Daoy (cell line): Measurements from ENCODE around the gene NEIL1. TPM values are rescaled to one million over a fixed set of nuclear protein-coding genes. Genes with fewer than 3 reads are reported as not detected.
"Not testable (repeated sequence)": the region's sequence is repeated elsewhere in the genome, so short reads cannot be mapped to it uniquely, and the experiment has no call there.

Experiments used
- DNase-seq: peaks from one replicate; pipeline ENCODE4 v3.0.0-alpha.2; 2015; ENCODE audit warnings: low read depth
- total RNA-seq: library from RNA; depleted of rRNA; stranded (reverse); fragments of >200 nt; shearing (Covaris generic); gene quantifications from 2 replicates; pipeline ENCODE4 v1.2.3, GENCODE V29; 2014

Gene NEIL1
- total RNA-seq, 1 experiment from 2014 or later = not detected

DNA sequence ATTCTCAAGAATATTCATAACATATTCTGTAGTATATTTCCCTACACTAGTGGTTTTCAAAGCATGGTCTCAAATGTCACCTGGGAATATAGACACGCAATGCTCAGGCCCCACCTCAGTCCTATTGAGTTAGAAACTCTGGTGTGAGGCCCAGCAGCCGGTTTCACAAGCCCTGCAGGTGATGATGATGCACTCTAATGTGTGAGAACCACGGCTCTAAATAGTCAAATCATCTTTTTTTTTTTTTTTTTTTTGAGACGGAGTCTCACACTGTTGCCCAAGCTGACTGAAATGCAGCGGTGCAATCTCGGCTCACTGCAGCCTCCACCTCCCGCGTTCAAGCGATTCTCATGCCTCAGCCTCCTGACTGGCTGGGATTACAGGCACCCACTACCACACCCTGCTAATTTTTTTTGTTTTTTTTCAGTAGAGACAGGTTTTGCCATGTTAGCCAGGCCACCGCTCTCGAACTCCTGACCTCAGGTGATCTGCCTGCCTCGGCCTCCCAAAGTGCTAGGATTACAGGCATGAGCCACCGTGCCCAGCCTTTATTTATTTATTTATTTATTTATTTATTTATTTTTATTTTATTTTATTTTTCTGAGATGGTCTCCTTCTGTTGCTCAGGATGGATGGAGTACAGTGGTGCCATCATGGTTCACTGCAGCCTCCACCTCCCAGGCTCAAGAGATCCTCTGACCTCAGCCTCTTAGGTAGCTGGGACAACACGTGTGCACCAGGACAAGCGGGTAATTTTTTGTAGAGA, 13.0 kb upstream of the NEIL1 start:
- not testable (repeated sequence) for DNase-seq

DNA sequence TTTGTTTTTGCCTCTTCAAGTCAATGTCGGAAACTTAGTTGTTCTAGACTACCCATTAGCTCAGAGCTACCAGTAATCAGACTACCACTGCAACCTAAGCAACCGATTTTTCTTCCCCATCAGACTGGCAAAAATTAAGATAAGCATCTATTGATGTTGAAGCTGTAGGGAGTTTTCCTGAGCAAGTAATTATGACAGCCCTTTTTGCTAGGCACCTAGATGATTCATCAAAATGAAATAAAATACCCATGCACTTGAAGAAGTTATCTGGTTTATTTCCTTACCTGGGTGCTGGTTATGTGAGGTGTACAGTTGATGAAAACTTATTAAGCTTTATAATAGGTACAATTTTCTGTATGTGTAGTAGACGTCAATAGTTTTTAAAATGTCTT, 11.5 kb upstream of the NEIL1 start:
- DNase-seq = no peak

DNA sequence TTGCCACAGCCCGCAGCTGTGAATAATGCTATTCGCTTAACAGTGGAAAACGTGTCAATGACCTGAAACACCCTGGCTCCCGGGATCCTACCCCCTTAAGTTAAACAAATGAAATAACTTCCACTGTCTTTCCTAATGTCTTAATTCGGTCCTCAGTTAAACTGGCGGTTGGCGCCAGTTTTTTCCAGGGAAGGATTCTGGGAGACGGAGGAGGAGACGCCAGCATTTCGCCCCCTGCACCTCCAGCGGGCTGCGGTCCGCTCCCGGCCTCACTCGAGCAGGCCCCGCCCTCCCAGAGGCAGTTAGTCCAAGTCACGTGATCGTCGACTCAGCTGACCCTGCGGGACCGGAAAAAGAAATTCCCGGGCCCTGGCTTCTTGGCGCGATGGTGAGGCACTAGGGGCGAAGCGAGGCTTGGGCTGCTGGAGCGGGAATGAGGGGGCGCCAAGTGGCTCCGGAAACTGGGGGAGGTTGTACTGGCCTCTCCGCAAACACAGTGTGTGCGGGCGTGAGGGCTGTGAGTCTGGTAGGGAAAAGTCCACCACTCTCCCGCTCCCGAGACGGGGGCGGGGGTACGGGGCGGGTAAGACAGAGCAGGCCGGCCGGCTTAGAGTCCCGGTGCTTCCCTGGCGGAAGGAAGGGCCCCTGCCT, 11.0 kb upstream of the NEIL1 start, which contains the start of gene COMMD4:
COMMD4 (plus strand) TSS at position 359 of the 651 bp plus-strand sequence; CDS start at position 386, 27 bp downstream.
- DNase-seq = peak; percentile 97

DNA sequence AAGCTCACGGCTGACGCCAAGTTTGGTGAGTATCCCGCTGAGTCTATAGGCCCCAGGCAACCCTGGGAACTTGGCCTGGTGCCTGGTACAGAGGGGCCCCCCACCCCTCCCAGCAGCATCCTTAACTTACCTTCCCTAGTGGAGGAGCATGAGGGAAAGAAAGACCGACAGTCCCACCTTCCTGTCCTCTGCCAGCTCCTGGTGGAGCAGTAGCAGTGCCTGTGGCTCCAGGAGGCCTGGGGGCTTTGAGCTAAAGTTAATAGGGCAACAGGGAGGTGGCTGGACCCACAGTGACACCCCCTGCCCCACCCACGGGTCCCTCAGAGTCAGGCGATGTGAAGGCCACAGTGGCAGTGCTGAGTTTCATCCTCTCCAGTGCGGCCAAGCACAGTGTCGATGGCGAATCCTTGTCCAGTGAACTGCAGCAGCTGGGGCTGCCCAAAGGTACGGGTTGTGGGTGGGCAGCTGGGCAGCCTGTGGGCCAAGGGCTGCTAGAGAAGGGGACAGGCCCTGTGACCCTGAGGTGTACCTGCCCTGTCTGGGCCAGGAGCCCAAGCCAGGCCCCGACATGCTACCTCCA, 8.1 kb upstream of the NEIL1 start:
- DNase-seq = no peak

DNA sequence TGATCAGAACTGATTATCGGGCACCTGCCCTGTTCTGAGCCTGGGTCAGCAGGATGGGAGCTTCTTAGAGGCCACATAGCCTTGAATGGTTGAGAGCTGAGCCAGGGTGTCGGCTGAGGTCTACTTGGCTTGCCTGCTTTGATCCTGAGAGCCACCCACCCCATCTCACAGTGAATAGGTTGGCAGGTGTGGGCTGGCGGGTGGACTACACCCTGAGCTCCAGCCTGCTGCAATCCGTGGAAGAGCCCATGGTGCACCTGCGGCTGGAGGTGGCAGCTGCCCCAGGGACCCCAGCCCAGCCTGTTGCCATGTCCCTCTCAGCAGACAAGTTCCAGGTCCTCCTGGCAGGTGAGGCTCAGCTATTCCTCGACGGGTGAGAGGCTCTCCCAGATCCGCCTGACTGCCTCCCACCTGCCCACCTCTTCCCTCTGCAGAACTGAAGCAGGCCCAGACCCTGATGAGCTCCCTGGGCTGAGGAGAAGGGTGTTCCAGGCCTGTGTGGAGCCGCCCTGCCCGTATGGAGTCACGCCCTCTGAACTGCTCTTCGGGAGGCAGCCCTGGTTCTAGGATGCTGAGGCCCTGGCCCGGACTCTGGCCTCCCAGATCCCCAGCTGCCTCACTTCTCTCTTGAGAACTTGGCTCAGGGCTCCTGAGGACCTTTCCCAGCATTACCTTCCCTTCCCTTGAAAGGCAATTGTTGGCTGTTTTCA, 7.2 kb upstream of the NEIL1 start:
- DNase-seq = no peak

DNA sequence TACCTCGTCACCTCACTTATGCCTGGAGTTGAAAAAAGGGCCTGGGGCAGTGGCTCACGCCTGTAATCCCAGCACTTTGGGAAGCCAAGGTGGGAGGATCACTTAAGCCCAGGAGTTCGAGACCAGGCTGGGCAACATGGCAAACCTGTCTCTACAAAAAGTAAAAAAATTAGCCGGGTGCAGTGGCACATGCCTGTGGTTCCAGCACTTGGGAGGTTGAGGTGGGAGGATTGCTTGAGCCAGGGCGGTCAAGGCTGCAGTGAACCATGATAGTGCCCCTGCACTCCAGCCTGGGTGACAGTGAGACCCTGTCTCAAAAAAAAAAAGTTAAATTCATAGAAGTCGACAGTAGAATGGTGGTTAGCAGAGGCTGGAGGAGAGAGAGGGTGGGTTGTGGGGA, 4.6 kb upstream of the NEIL1 start:
- DNase-seq = no peak

DNA sequence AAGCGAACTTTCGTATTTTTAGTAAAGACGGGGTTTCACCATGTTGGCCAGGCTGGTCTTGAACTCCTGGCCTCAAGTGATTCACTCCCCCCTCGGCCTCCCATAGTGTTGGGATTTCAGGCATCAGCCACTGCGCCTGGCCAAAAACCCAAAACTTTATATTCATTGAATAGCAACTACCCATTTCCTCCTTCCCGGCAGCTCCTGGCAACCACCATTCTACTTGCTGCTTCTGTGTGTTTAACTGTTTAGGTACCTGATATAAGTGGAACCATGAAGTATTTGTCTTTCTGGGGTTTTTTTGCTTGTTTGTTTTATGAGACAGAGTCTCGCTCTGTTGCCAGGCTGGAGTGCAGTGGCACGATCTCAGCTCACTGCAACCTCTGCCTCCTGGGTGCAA, 2.9 kb upstream of the NEIL1 start:
- not testable (repeated sequence) for DNase-seq

DNA sequence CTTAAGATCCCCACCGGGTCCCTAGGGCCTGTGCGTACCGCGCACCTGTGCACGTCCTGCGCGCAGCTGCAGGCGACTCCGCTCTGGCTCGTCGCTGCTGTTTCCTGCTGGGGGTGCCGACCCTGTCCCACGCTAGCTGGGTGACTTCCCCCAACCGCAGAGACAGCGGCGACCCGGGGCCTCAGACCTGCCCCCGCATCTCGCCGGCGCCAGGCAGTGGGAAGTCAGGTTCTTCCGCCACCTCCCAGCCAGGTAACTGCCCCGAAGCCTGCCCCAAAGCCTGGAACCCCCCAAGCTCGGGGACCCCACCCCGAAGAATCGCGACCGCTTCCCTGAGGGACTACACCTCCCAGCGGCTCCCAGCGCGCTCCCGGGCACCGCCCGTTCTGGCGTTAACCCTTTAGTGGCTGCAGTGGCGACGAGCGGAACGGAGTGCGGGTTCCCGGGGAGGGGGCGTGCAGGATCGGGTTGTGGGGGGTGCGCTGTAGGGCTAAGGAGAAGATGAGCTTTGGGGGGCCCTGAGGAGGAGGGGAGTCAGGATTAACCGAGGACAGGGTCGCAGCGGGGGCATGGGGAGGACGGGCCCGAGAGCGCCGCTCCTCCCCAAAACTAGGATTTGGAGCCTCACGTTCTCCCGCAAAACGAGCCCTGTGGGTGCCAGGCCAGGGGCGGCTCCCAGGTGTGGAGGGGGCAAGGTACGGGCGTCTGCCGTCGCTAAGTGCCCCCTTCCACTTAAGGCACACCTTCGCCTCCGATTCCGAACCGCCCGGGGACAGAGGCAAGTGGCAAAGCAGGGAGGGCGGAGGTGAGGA, 589 bp downstream of the NEIL1 start:
- peak; percentile 33 for DNase-seq

DNA sequence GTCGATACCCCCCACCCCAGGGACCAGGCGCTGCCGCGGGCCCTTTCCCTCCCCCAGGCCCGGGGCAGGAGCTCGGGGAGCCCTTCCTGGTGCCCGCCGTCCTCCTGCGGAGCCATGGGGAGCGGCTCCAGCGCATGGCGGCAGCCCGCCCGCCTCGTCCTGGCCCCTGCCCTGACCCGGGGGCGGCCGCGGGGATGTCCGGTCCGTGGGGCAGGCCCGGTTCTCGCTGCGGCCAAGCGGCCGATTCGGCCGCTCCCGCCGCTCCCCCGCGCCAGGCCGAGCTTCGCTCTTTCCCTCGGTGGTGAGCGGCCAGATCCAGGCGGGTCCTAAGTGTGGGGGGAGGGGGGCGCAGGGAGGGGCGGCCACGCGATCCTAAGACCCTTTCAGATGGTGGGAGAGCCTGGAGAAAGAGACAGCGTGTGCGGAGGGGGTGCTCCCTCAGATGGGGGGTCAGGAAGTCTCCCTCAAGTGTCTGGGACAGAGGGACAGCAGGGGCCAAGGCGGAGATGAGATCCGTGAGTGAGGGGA, 1.3 kb downstream of the NEIL1 start:
- DNase-seq = peak; percentile 27

DNA sequence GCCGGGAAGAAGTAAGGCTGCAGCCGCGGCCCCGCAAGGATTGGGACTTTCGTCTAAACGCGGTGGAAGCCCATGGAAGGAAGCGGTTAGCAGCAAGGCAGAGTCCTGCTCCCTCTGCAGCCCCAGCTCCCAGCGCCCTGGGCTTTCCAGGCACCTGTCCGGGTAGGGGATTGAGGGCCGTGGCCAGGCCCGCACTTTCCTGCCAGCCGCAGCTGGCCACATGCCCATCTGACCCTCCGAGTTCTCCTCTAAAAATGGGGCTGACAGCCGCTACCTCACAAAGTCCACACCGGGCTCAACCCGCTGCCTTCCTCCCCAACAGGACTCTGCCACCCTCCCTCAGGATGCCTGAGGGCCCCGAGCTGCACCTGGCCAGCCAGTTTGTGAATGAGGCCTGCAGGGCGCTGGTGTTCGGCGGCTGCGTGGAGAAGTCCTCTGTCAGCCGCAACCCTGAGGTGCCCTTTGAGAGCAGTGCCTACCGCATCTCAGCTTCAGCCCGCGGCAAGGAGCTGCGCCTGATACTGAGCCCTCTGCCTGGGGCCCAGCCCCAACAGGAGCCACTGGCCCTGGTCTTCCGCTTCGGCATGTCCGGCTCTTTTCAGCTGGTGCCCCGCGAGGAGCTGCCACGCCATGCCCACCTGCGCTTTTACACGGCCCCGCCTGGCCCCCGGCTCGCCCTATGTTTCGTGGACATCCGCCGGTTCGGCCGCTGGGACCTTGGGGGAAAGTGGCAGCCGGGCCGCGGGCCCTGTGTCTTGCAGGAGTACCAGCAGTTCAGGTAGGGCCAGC, 1.9 kb downstream of the NEIL1 start:
- peak; percentile 28 for DNase-seq

DNA sequence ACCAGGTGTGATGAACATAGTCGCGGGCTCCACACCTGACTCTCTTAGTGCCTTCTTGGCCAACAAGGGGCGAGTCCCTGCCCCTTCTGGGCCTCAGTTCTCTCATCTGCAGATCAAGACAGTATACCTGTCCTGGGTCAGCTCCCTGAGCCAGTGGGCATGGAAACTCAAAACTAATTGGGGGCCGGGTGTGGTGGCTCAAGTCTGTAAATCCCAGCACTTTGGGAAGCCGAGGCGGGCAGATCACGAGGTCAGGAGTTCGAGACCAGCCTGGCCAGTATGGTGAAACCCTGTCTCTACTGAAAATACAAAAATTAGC, 2.5 kb downstream of the NEIL1 start:
- DNase-seq = not testable (repeated sequence)

DNA sequence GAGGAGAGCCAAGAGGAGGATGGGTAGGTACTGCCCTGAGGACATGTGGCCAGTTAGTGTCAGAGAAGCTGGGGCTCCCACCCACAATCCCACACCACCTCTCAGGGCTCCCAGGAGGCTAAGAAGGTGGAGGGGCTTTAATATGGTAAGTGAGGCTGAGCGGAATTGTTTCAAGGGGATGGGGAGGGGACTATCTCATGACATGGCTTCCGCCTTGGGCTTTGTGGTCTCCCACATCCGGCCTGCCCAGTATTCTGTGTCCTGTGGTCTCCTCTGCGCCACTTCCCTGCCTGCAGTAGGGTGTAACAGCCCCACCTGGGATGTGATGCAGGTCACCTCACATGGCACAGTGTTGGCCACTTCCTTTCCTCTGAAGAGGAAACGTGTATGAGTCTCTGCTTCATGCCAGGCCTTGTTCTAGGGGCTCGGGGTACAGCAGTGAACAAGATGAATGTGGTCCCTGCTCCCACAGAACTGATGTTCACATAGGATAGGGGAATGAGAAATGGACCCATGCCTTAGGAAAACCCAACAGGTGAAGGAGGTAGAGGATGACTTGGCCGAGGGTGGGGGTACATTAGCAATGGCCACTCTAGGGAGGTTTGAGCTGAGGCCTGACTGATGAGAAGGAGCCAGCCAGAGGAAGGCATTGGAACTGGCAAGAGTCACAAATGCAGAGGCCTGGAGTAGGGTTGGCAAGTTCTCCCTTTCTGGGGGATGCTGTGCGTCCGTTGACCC, 3.2 kb downstream of the NEIL1 start:
- peak; percentile 74 for DNase-seq

DNA sequence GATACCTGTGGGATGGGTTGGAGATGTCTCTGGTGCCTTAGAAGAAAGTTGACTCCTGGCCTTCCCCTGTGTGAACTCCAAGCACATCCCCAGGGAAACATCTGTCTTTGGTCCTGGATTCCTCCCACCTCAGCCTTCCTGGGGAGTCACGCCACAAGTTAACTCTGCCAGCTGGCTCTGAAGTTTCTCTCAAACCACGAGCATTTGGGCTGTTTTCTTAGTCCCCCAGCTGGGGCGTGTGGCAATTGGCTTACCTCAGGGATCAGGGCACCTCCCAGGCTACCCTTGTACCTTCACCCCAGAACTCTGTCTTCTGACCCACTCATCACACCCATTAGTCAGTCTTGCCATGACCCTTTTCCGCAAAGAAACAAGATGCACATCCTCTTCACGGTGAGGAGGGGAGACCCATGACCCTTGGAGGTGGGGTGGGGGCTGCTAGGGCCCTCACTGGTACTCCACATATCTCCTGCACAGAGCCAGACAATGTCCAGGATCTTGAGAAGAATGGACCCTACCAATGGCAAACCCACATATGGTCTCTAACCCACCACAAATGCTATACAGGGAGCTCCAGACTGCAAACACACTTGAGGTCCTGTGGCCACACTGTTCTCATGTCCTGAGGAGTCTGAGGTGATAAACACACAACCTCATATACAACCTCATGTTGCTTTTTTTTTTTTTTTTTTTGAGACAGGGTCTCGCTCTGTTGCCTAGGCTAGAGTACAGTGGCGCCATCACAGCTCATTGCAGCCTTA, 3.9 kb downstream of the NEIL1 start:
- DNase-seq = peak; percentile 22

DNA sequence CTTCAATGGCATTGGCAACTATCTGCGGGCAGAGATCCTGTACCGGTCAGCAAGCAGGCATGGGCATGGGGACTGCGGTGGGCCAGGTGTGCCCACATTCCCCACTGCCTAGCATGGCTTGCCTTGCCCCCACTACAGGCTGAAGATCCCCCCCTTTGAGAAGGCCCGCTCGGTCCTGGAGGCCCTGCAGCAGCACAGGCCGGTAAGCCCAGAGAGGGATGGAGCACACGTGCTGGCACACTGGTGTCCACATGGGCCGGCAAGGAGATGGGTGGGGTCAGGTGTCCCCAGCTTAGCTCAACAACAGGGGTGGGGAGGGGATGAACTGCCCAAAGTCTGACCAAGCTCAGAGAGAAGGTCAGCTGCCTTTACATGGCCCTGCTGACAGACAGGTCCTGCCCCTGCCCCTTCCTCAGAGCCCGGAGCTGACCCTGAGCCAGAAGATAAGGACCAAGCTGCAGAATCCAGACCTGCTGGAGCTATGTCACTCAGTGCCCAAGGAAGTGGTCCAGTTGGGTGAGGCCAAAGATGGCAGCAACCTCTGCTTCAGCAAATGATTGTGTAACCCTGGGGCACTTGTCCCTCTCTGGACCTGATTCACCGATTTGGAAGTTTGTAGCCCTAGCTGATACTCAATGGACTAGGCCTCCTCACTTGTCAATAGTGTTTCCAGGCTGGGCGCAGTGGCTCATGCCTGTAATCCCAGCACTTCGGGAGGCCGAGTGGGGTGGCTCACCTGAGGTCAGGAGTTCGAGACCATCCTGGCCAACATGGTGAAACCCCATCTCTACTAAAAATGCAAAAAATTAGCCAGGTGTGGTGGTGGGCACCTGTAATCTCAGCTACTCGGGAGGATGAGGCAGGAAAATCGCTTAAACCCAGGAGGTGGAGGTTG, 5.6 kb downstream of the NEIL1 start:
- DNase-seq = no peak

DNA sequence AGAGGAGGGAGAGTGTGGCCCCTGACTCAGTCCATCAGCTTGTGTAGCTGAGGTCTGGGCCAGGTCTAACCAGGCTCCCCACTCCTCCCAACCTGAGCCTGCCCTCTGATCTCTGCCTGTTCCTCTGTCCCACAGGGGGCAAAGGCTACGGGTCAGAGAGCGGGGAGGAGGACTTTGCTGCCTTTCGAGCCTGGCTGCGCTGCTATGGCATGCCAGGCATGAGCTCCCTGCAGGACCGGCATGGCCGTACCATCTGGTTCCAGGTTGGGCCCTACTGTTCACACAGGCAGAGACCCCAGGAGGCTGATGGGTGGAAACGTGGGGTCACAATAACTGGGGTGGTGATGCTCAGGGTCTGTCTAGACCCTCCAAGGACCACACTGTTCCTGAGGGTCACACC, 6.8 kb downstream of the NEIL1 start:
- no peak for DNase-seq

DNA sequence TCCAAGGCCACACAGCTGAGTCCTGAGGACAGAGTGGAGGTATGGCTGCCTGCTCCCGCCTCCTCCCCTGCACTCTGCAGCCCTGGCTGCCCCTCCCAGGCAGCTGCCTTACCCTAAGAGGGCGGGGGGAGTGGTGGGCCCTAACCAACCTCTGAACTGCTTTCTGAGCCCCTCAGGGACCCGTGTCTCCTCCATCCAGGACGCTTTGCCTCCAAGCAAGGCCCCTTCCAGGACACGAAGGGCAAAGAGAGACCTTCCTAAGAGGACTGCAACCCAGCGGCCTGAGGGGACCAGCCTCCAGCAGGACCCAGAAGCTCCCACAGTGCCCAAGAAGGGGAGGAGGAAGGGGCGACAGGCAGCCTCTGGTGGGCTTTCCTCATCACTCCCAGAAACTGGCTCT, 7.6 kb downstream of the NEIL1 start:
- no peak for DNase-seq

DNA sequence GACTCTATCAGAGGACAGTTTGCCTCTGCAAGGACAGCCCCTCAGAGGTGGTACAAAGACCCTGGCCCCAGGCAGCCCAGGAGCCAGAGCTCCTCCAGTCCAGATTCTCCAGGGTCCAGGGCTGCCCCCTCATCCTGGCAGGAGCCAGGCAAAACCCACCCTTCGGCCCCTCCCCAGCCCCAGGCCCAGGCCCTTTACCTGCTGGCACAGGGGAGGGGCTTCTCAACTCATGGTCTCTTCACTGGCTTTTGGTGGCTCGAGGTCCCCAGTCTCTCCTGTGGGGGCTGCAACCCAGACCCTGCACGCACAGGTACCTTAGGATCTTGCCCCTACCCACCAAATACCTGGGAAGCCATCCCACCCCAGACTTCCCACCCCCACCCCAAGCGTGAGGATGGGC, 8.5 kb downstream of the NEIL1 start:
- DNase-seq = no peak

DNA sequence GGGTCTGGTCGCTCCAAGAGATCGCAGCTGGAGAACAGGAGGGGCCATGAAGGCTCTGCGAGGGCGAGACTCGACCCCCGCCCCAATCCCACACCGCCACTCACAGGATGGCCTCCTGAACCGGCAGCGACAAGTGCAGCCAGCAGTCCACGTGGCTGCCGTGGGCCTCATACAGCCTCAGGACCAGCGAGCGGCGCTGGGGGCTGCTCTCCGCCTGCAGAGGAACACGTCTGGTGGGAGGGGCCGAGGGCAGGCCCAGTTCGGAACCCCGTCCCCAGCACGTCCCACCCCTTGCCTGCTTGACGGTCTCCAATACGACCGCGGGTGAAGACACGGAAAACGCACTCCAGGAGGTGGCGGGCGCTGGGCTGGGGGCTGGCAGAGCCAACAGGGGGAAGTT, 9.2 kb downstream of the NEIL1 start:
- no peak for DNase-seq
